GM18951 (cell line): ENCODE results near the gene PKP2.

Source experiments
- POLR2A ChIP-seq: IDR thresholded peaks from 4 replicates; pipeline ENCODE4 v1.6.1; 2011; ENCODE audit warnings: mild to moderate bottlenecking; ENCODE audit not compliant: insufficient read length, insufficient read depth; ENCODE audit errors: extremely low read depth
- in situ Hi-C: fragments of 300-500 bp; cut with MboI; formaldehyde crosslinking; loops from one replicate; pipeline ENCODE4 v1.12.0; 2022; ENCODE audit warnings: low sequenced_read_pairs, mixed read lengths, inconsistent platforms; ENCODE audit not compliant: unreplicated experiment

The PKP2 gene

GRCh38 chr12:32801269-32801980, 95.2 kb downstream of the PKP2 start:
- TF ChIP-seq POLR2A, result no peak
- in situ Hi-C loops, result no loop called here

- in situ Hi-C loops, result no loop called here
- no peak for TF ChIP-seq POLR2A
These were observed 102.3 kb downstream of the PKP2 start for GRCh38 chr12:32794281-32794680.

- no peak for TF ChIP-seq POLR2A
- in situ Hi-C loops, result no loop called here
These were observed 106.7 kb downstream of the PKP2 start for GRCh38 chr12:32789916-32790315.

- no peak for TF ChIP-seq POLR2A
- in situ Hi-C loops, result no loop called here
These were observed 107.1 kb downstream of the PKP2 start for GRCh38 chr12:32789446-32789845.

GRCh38 chr12:32788405-32788804, 108.2 kb downstream of the PKP2 start:
- TF ChIP-seq POLR2A, result no peak
- in situ Hi-C loops, result no loop called here

GRCh38 chr12:32785557-32785956, 111.0 kb downstream of the PKP2 start:
- TF ChIP-seq POLR2A, result no peak
- in situ Hi-C loops, result no loop called here

DNA sequence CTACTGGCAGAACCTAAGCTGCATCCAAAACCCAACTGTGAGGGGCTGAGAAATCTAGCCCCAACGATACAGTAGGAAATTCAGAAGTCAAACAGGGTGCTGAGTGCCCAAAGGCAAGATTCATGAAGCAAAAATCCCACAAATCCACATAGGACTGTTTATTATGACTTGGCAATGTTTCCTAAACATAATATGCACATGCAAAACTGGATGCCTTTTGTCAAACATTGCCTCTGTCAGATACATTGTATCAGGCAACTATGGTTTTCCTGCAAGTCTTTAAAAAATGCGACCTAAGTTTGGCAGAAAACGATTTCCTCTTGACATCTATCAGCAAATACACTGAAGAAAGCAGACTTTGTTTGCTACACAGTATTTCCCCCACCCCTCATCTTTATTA, 113.5 kb downstream of the PKP2 start:
- in situ Hi-C loops, result no loop called here
- TF ChIP-seq POLR2A, result no peak

GRCh38 chr12:32780071-32780470, 116.5 kb downstream of the PKP2 start:
- in situ Hi-C loops, result no loop called here
- TF ChIP-seq POLR2A, result no peak

DNA sequence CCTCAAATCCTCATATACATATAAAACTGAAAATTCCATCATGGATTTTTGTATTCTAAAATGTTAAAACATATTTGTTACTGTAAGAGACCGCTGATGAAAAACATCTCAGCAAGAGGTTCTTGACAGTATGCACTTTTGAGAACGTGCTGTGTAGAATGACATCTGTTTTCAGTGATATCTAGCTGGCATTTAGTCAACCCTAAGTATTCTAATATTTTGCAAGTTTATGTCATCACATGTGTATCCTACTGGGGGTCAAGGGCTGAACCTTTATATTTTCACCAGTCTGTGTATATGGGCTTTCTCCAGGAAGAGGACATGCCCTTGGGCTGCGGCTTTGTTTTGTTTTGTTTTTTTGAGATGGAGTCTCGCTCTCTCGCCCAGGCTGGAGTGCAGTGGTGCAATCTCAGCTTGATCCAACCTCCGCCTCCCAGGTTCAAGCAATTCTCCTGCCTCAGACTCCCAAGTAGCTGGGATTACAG, 118.8 kb downstream of the PKP2 start:
- in situ Hi-C loops, result no loop called here
- no peak for TF ChIP-seq POLR2A

GRCh38 chr12:32777159-32777558, 119.4 kb downstream of the PKP2 start:
- in situ Hi-C loops, result no loop called here
- TF ChIP-seq POLR2A, result no peak

DNA sequence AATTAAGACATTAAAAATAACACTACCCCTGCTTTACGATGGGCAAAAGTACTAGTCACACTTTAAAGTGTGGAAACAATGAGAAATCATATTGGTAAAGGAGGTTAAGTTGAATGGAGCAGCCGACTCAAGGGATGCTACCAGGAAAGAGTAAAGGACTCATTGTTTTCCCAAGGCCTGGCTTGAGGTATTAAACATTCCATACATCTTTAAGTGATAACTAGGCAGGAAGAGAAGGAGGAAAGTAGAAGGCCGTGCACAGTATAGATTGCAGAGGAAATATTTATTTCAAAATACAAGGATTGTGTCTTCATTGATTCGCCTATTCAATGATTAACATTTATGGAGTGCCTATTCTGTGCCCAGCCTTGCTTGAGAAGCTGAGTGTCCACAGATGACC, 120.3 kb downstream of the PKP2 start:
- no peak for TF ChIP-seq POLR2A
- in situ Hi-C loops, result no loop called here

- no peak for TF ChIP-seq POLR2A
- in situ Hi-C loops, result loop anchor here (25.0 kb wide), 1 partner anchor 1239 kb away; the partner anchor contains the start of gene ALG10
These were observed 122.9 kb downstream of the PKP2 start for GRCh38 chr12:32773691-32774090.

DNA sequence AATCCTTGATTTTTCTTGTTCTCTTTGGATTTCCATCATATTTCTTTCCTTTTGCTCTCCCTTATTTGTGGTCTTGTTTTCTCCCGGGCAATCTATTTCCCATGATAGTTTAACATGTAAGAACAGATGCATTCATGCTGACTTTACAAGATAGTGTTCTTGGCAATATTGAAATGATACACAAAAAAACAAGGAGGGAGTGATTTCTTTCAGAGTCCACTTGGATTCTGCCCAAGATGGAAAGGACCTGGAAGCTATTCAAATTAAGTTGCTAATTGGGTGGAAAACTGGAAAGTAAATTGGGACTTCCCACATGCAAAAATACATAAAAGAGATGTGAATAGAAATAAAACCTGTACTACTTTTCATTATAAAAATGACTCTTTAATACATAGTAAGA, 126.4 kb downstream of the PKP2 start:
- TF ChIP-seq POLR2A, result no peak

DNA sequence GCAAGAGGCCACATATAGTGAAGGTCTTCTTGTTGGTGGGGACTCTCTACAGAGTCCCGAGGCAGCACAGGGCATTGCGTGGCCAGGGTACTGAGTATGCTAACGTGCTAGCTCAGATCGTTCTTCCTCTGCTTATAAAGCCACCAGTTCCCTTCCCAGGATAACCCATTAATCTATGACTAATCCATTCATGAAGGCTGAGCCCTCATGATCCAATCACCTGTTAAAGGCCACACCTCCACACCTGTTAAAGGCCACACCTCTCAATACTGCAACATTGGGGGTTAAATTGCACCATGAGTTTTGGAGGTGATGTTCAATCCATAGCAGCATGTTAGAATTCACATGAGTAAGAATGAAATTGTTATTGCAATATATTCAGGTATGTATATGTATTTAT, 128.1 kb downstream of the PKP2 start:
- in situ Hi-C loops, result loop anchor here (25.0 kb wide), 1 partner anchor 1244 kb away; the partner anchor contains the start of gene ALG10
- no peak for TF ChIP-seq POLR2A

More for the DNA sequence above, 126.4 kb downstream of the PKP2 start:
- in situ Hi-C loops, result loop anchor here (25.0 kb wide), 1 partner anchor 1242 kb away; the partner anchor contains the start of gene ALG10

DNA sequence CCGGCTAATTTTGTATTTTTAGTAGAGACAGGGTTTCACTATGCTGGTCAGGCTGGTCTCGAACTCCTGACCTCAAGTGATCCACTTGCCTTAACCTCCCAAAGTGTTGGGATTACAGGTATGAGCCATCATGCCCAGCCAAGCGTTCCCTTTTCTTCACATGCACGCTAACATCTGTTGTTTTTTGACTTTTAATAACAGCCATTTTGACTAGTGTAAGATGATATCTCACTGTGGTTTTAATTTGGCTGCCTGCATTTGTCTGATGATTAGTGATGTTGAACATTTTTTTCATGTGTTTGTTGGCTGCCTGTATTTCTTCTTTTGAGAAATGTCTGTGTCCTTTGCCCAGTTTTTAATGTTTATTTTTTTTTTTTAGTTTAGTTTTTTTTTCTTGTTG, 130.7 kb downstream of the PKP2 start:
- in situ Hi-C loops, result loop anchor here (25.0 kb wide), 1 partner anchor 1246 kb away; the partner anchor contains the start of gene ALG10
- no peak for TF ChIP-seq POLR2A

DNA sequence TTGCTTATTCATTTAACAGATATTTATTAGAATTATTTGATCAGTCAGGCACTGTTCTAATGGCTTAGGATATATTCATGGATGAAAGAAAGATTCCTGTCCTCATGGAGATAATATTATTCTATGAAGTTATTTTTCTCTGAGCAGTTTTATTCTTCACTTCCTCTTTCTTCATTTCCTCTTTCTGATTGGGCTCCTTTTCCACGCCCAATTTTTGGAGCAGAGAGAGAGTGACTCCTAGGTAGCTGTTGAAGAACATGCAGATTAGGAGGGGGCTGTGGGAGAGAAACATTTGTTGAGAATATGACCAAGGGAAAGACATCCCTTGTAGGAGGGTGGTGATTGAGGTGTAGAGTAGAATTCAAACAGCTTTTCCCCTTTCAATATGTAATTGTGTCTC, 134.9 kb downstream of the PKP2 start:
- TF ChIP-seq POLR2A, result no peak
- in situ Hi-C loops, result loop anchor here (25.0 kb wide), 1 partner anchor 1251 kb away; the partner anchor contains the start of gene ALG10
